ENCODE results near the gene RAD9B.

RAD9B gene

GRCh38 chr12:110550981-110551380 lies 48.9 kb downstream of the RAD9B start:
- Histone ChIP-seq H3K4me1 (ENCODE audit: insufficient read depth, poor library complexity, severe bottlenecking) (peaks cover 29% of the 10 kb centered on the region), H3K9me3 (ENCODE audit: severe bottlenecking) (no peaks in the 10 kb centered on the region), H3K4me3 (ENCODE audit: severe bottlenecking) (no peak overlapping the region), H3K27me3 (ENCODE audit: insufficient read depth, poor library complexity, severe bottlenecking) (no peaks in the 10 kb centered on the region), H3K36me3 (ENCODE audit: low read depth) (peaks cover 30% of the 10 kb centered on the region), H3K27ac (ENCODE audit: poor library complexity, severe bottlenecking) (peak overlapping the region; percentile 100)
- ATAC-seq (ENCODE audit: low read depth) (no peak), DNase-seq (ENCODE audit: low spot score) (no peak)
- TF ChIP-seq CTCF (IDR thresholded peaks at IDR 0.05; ENCODE audit: poor library complexity, severe bottlenecking) = no peak
